ENCODE results near the gene NOXO1.

- TF ChIP-seq EZH2 (IDR thresholded peaks at IDR 0.05; ENCODE audit: borderline replicate concordance) (no peak), CTCF (IDR thresholded peaks at IDR 0.05; ENCODE audit: poor library complexity) (no peak)
Observed at GRCh38 chr16:1936945-1937479, 44.3 kb downstream of the NOXO1 start.
